GM12878 (cell line): Measurements from ENCODE around the gene CCNH. TPM values are rescaled to one million over a fixed set of nuclear protein-coding genes. Genes with fewer than 3 reads are reported as not detected.
A peak's percentile ranks its signal among the peaks of the same experiment; 100 is the strongest.

Source experiments
- IKZF2 ChIP-seq, 2 experiments: fragments of 450-650 bp; IDR thresholded peaks; 2 replicates each; pipeline ENCODE4 v1.6.1; 2017; ENCODE audit warnings: mild to moderate bottlenecking in 2 of 2, moderate library complexity in 2 of 2
- NFIC ChIP-seq: IDR thresholded peaks from 2 replicates; pipeline ENCODE4 v1.6.1; 2012; ENCODE audit warnings: low read depth, mild to moderate bottlenecking, inconsistent platforms, low read length, moderate library complexity
- ZBTB11 ChIP-seq: fragments of 450-650 bp; formaldehyde crosslinking; IDR thresholded peaks from 2 replicates; pipeline ENCODE4 v1.5.0; 2022; ENCODE audit warnings: mild to moderate bottlenecking, missing genetic modification characterization
- polyA plus RNA-seq, 11 experiments: library from polyadenylated mRNA; depleted of rRNA in 4 of 11; unstranded in 6 of 11; stranded (reverse) in 5 of 11; fragments of >200 nt; fragmentation: Nextera tagmentation in 4 of 11; fragmentation: Illumina TruSeq in 1 of 11; extraction: Ambion mirVana in 4 of 11; extraction: Trizol in 1 of 11; gene quantifications; 1 replicate in 1 of 11; 2 replicates in 10 of 11; pipeline versions ENCODE4 v1.2.1 to v1.2.3, GENCODE V29; 2011 to 2016; ENCODE audit warnings: inconsistent platforms in 2 of 11, missing spikeins in 2 of 11, low read depth in 1 of 11
- small RNA-seq: library from RNA; depleted of rRNA; stranded (forward); fragments of <200 nt; gene quantifications from one replicate; pipeline ENCODE3, GENCODE V24; 2014
- total RNA-seq, 4 experiments: library from RNA; depleted of rRNA in 3 of 4; stranded (reverse); fragments of >200 nt in 3 of 4; fragmentation: Illumina TruSeq in 1 of 4; extraction: Trizol in 1 of 4; gene quantifications; 2 replicates each; pipeline versions ENCODE4 v1.2.1 to v1.2.3, GENCODE V29; 2013 to 2021

CCNH gene
- total and polyA plus RNA-seq, 10 of the 15 experiments (the other 5 are each of a cell fraction or from before 2014, with no cell fraction given), result 43.9 to 116 (median 81.4) TPM

GRCh38 chr5:87347272-87347671, 65.5 kb downstream of the CCNH start (continued):
- no peak for TF ChIP-seq ZBTB11
- TF ChIP-seq NFIC, result peak; percentile 61; the same call in 1 of the 2 replicates
- TF ChIP-seq IKZF2 (IDR thresholded peaks at IDR 0.05), result no peak

Small RNA genes lying within 50 kb of the gene (small RNA-seq; reads per million reads assigned to genes)
- not detected for gene RNU6-727P

Other genes starting within 250 kb of the CCNH start
- 23.3 and 27.1 TPM in 2 replicates for gene RASA1, start 145.0 kb downstream of the CCNH start, total RNA-seq (2014; rRNA removed)
- gene RASA1, start 145.0 kb downstream of the CCNH start, total RNA-seq (2014; rRNA removed; fragmentation: Illumina TruSeq; extraction: Trizol), result 20.3 and 22.4 TPM in 2 replicates
- gene RASA1, start 145.0 kb downstream of the CCNH start, total RNA-seq (2021), result 26.1 and 26.9 TPM in 2 replicates
- 72.3 and 101 TPM in 2 replicates for gene RASA1, start 145.0 kb downstream of the CCNH start, polyA plus RNA-seq (2011; rRNA removed)
- gene RASA1, start 145.0 kb downstream of the CCNH start, polyA plus RNA-seq (2014; fragmentation: Illumina TruSeq; extraction: Trizol), result 33.6 and 42.6 TPM in 2 replicates
- gene RASA1, start 145.0 kb downstream of the CCNH start, polyA plus RNA-seq (2014; fragmentation: Nextera tagmentation; extraction: Ambion mirVana), result 10 to 100 TPM in 1 of 2 experiments, 1 to 10 TPM in 1; 7.8 to 12.0 TPM
- 21.7 and 26.7 TPM in 2 replicates for gene RASA1, start 145.0 kb downstream of the CCNH start, polyA plus RNA-seq (2014; rRNA removed)
- 10 to 100 TPM; 18.4 to 18.9 TPM for gene RASA1, start 145.0 kb downstream of the CCNH start, polyA plus RNA-seq (2016; fragmentation: Nextera tagmentation; extraction: Ambion mirVana)